GM23338 (cell line): Measurements from ENCODE around the gene HPS4. TPM values are rescaled to one million over a fixed set of nuclear protein-coding genes. Genes with fewer than 3 reads are reported as not detected.

Experiments
- ATAC-seq: fragments of 200-7000 bp; cut with Tn5 transposase; 3 replicates; pipeline ENCODE4 v1.9.1; 2020
- DNase-seq: peaks from one replicate; pipeline ENCODE4 v3.0.0-alpha.2; 2015; ENCODE audit warnings: low spot score
- H2AFZ ChIP-seq: fragments of 200-600 bp; sonication (generic); 2 replicates; pipeline ENCODE4 v1.8.0; 2016; ENCODE audit warnings: antibody characterized with exemption, mild to moderate bottlenecking, moderate library complexity
- H3F3A ChIP-seq: fragments of 200-600 bp; sonication (generic); replicated peaks from 2 replicates; pipeline ENCODE4 v1.8.0; 2017; ENCODE audit warnings: antibody characterized with exemption, mixed run types, low read depth
- H3K27ac ChIP-seq: fragments of 200-600 bp; sonication (generic); 2 replicates; pipeline ENCODE4 v1.6.1; 2016; ENCODE audit warnings: low read depth
- H3K27me3 ChIP-seq: fragments of 200-600 bp; sonication (generic); 2 replicates; pipeline ENCODE4 v1.8.0; 2016; ENCODE audit warnings: mild to moderate bottlenecking, mixed run types, moderate library complexity; ENCODE audit not compliant: insufficient read depth
- H3K36me3 ChIP-seq: fragments of 200-600 bp; sonication (generic); 2 replicates; pipeline ENCODE4 v1.8.0; 2016; ENCODE audit warnings: mild to moderate bottlenecking; ENCODE audit not compliant: insufficient read depth
- H3K4me1 ChIP-seq: fragments of 200-600 bp; sonication (generic); 2 replicates; pipeline ENCODE4 v1.8.0; 2016; ENCODE audit warnings: mild to moderate bottlenecking, moderate library complexity; ENCODE audit not compliant: insufficient read depth
- H3K4me2 ChIP-seq: fragments of 200-600 bp; sonication (generic); 2 replicates; pipeline ENCODE4 v1.7.1; 2017; ENCODE audit warnings: mixed run types
- H3K4me3 ChIP-seq: fragments of 200-600 bp; sonication (generic); 2 replicates; pipeline ENCODE4 v1.6.1; 2016; ENCODE audit warnings: mixed run types
- H3K79me2 ChIP-seq: fragments of 200-600 bp; sonication (generic); replicated peaks from 2 replicates; pipeline ENCODE4 v1.8.0; 2017; ENCODE audit warnings: mild to moderate bottlenecking; ENCODE audit not compliant: insufficient read depth
- H3K9me2 ChIP-seq: fragments of 200-600 bp; sonication (generic); 2 replicates; pipeline ENCODE4 v1.8.0; 2017; ENCODE audit not compliant: insufficient read depth
- H4K20me1 ChIP-seq: fragments of 200-600 bp; sonication (generic); replicated peaks from 2 replicates; pipeline ENCODE4 v1.8.0; 2017; ENCODE audit warnings: mild to moderate bottlenecking; ENCODE audit not compliant: insufficient read depth
- H3K27ac Mint-ChIP-seq: 2 replicates; pipeline ENCODE4 v1.8.0; 2020; ENCODE audit warnings: inconsistent platforms, mild to moderate bottlenecking, moderate library complexity, mixed read lengths
- H3K27me3 Mint-ChIP-seq: 3 replicates; pipeline ENCODE4 v1.8.0; 2022; ENCODE audit warnings: low read depth, mild to moderate bottlenecking, moderate library complexity, mixed read lengths, inconsistent platforms; ENCODE audit not compliant: insufficient read depth, poor library complexity
- H3K36me3 Mint-ChIP-seq: 3 replicates; pipeline ENCODE4 v1.8.0; 2021; ENCODE audit warnings: low read depth, mild to moderate bottlenecking, inconsistent platforms, moderate library complexity, mixed read lengths
- H3K4me1 Mint-ChIP-seq: 3 replicates; pipeline ENCODE4 v1.8.0; 2020; ENCODE audit warnings: mild to moderate bottlenecking, inconsistent platforms, mixed read lengths
- H3K4me3 Mint-ChIP-seq: 3 replicates; pipeline ENCODE4 v1.8.0; 2021; ENCODE audit warnings: moderate library complexity, mild to moderate bottlenecking, inconsistent platforms, mixed read lengths
- H3K9me3 Mint-ChIP-seq: 3 replicates; pipeline ENCODE4 v1.8.0; 2020; ENCODE audit warnings: moderate library complexity, mild to moderate bottlenecking, inconsistent platforms, mixed read lengths
- CREB1 ChIP-seq: fragments of 250-450 bp; sonication (Bioruptor Pico); IDR thresholded peaks from 2 replicates; pipeline ENCODE4 v1.5.0; 2020; ENCODE audit warnings: low read depth, mild to moderate bottlenecking, moderate library complexity
- CTCF ChIP-seq, 2 experiments: fragments of 200-600 bp in 1 of 2; sonication (generic) in 1 of 2; conservative IDR thresholded peaks; 2 replicates each; pipeline versions ENCODE4 v1.5.1 to v1.6.1; 2016 to 2017; ENCODE audit warnings: antibody characterized with exemption in 2 of 2, low read depth in 2 of 2, mild to moderate bottlenecking in 2 of 2, moderate library complexity in 1 of 2
- ETS1 ChIP-seq: IDR thresholded peaks from 2 replicates; pipeline ENCODE4 v1.6.1; 2016; ENCODE audit warnings: antibody characterized with exemption
- EZH2 ChIP-seq: fragments of 200-600 bp; sonication (generic); IDR thresholded peaks from one replicate; pipeline ENCODE4 v1.8.0; 2017; ENCODE audit warnings: antibody characterized with exemption, mild to moderate bottlenecking, low read depth; ENCODE audit not compliant: unreplicated experiment
- EZH2phosphoT487 ChIP-seq: fragments of 200-600 bp; sonication (generic); IDR thresholded peaks from one replicate; pipeline ENCODE4 v1.8.1; 2018; ENCODE audit warnings: antibody characterized with exemption; ENCODE audit not compliant: unreplicated experiment
- JUNB ChIP-seq: IDR thresholded peaks from one replicate; pipeline ENCODE4 v1.6.1; 2016; ENCODE audit warnings: antibody characterized with exemption; ENCODE audit not compliant: unreplicated experiment
- NANOG ChIP-seq: IDR thresholded peaks from 2 replicates; pipeline ENCODE4 v1.6.1; 2016; ENCODE audit warnings: antibody characterized with exemption, borderline replicate concordance
- POLR2AphosphoS5 ChIP-seq: IDR thresholded peaks from 2 replicates; pipeline ENCODE4 v1.6.1; 2016; ENCODE audit warnings: antibody characterized with exemption, low read depth
- STAT1 ChIP-seq: IDR thresholded peaks from one replicate; pipeline ENCODE4 v1.6.1; 2016; ENCODE audit warnings: antibody characterized with exemption; ENCODE audit not compliant: unreplicated experiment
- ZNF114 ChIP-seq: fragments of 250-450 bp; sonication (Bioruptor Pico); IDR thresholded peaks from 2 replicates; pipeline ENCODE4 v1.5.0; 2020; ENCODE audit warnings: mild to moderate bottlenecking, moderate library complexity
- ZNF462 ChIP-seq: fragments of 250-450 bp; sonication (Bioruptor Pico); IDR thresholded peaks from 2 replicates; pipeline ENCODE4 v1.5.0; 2020; ENCODE audit warnings: mild to moderate bottlenecking, moderate library complexity
- polyA plus RNA-seq: library from polyadenylated mRNA; unstranded; fragments of >200 nt; fragmentation: Nextera tagmentation; extraction: Ambion mirVana; gene quantifications from 2 replicates; pipeline ENCODE4 v1.2.1, GENCODE V29; 2016
- total RNA-seq: library from RNA; depleted of rRNA; stranded (reverse); fragments of >200 nt; shearing (Covaris generic); gene quantifications from 2 replicates; pipeline ENCODE4 v1.2.3, GENCODE V29; 2014

The HPS4 gene
- total and polyA plus RNA-seq, 2 experiments from 2014 or later, result 20.3 to 49.4 TPM

- TF ChIP-seq CTCF (conservative IDR thresholded peaks at IDR 0.05; ENCODE audit: low read depth in 2 of 2) (no peak), ETS1 (no peak), STAT1 (no peak)
These were observed 4.4 kb upstream of the HPS4 start (continued) for GRCh38 chr22:26487996-26488395.

GRCh38 chr22:26486394-26486793 is 2.8 kb upstream of the HPS4 start:
- no peaks in the 10 kb centered on the region for H3K27me3 ChIP-seq
- no peak overlapping the region; the same call in 1 of the 2 replicates for H3K27ac Mint-ChIP-seq
- H3K79me2 ChIP-seq, result peaks cover 49% of the 10 kb centered on the region
- TF ChIP-seq NANOG (no peak), ZNF114 (CRISPR knock-in tag) (no peak), JUNB (no peak), POLR2AphosphoS5 (no peak), EZH2phosphoT487 (no peak), CTCF (conservative IDR thresholded peaks at IDR 0.05; ENCODE audit: low read depth in 2 of 2) (no peak), EZH2 (no peak), CREB1 (no peak), ETS1 (no peak), ZNF462 (no peak)

More at GRCh38 chr22:26486394-26486793, 2.8 kb upstream of the HPS4 start:
- peaks cover 2% of the 10 kb centered on the region for H3K27me3 Mint-ChIP-seq
- Histone ChIP-seq H3K36me3 (peaks cover 30% of the 10 kb centered on the region), H3K4me1 (peaks cover 20% of the 10 kb centered on the region), H3K27ac (no peak overlapping the region), H3K9me2 (no peaks in the 10 kb centered on the region), H3F3A (peaks cover 41% of the 10 kb centered on the region), H4K20me1 (peaks cover 8% of the 10 kb centered on the region; the same call in 1 of the 2 replicates), H2AFZ (no peak overlapping the region), H3K4me3 (no peak overlapping the region), H3K4me2 (no peak overlapping the region)
- peaks cover 36% of the 10 kb centered on the region for H3K36me3 Mint-ChIP-seq
- DNase-seq, result no peak
- no peak overlapping the region for H3K4me3 Mint-ChIP-seq
- ATAC-seq, result no peak
- H3K4me1 Mint-ChIP-seq, result peaks cover 27% of the 10 kb centered on the region
- H3K9me3 Mint-ChIP-seq, result 0 out of 3 replicates have a peak, but pooled peaks cover 2% of the 10 kb centered on the region
